Measurements from ENCODE around the gene TGFBR3.

- TF ChIP-seq POLR2AphosphoS5 (IDR thresholded peaks at IDR 0.05), result no peak
- no peak for TF ChIP-seq POLR2A (IDR thresholded peaks at IDR 0.05)
- no peak for TF ChIP-seq CTCF (IDR thresholded peaks at IDR 0.05)
- TF ChIP-seq EP300 (IDR thresholded peaks at IDR 0.05; ENCODE audit: low read depth), result no peak
Observed at GRCh38 chr1:91741906-91742305, 144.0 kb downstream of the TGFBR3 start.
